ENCODE measurements around the gene TMEM98.

TMEM98 gene

GRCh38 chr17:32964541-32964940 is 36.6 kb downstream of the TMEM98 start:
- no peak for TF ChIP-seq SIN3A (IDR thresholded peaks at IDR 0.05; ENCODE audit: borderline replicate concordance, insufficient read depth, low read length)
- TF ChIP-seq REST (IDR thresholded peaks at IDR 0.05; ENCODE audit: insufficient read depth in 1 of 2, low read depth in 2 of 2, low read length in 2 of 2) = no peak
- no peak for TF ChIP-seq FOXP2 (optimal IDR thresholded peaks at IDR 0.05; ENCODE audit: borderline replicate concordance, extremely low read depth, extremely low read length, insufficient read depth)
- no peak for TF ChIP-seq TAF1 (IDR thresholded peaks at IDR 0.05; ENCODE audit: borderline replicate concordance, insufficient read depth, low read length)
- TF ChIP-seq POLR2AphosphoS5 (IDR thresholded peaks at IDR 0.05; ENCODE audit: low read depth, low read length) = no peak

- TF ChIP-seq TAF1 (IDR thresholded peaks at IDR 0.05; ENCODE audit: borderline replicate concordance, insufficient read depth, low read length) (no peak), POLR2AphosphoS5 (IDR thresholded peaks at IDR 0.05; ENCODE audit: low read depth, low read length) (no peak), FOXP2 (optimal IDR thresholded peaks at IDR 0.05; ENCODE audit: borderline replicate concordance, extremely low read depth, extremely low read length, insufficient read depth) (no peak), REST (IDR thresholded peaks at IDR 0.05; ENCODE audit: insufficient read depth in 1 of 2, low read depth in 2 of 2, low read length in 2 of 2) (no peak), SIN3A (IDR thresholded peaks at IDR 0.05; ENCODE audit: borderline replicate concordance, insufficient read depth, low read length) (no peak)
Observed at GRCh38 chr17:32970281-32970680, 42.3 kb downstream of the TMEM98 start.

GRCh38 chr17:32971171-32971570 is 43.2 kb downstream of the TMEM98 start:
- no peak for TF ChIP-seq POLR2AphosphoS5 (IDR thresholded peaks at IDR 0.05; ENCODE audit: low read depth, low read length)
- TF ChIP-seq SIN3A (IDR thresholded peaks at IDR 0.05; ENCODE audit: borderline replicate concordance, insufficient read depth, low read length) = no peak

- TF ChIP-seq FOXP2 (optimal IDR thresholded peaks at IDR 0.05; ENCODE audit: borderline replicate concordance, extremely low read depth, extremely low read length, insufficient read depth) = no peak
- TF ChIP-seq SIN3A (IDR thresholded peaks at IDR 0.05; ENCODE audit: borderline replicate concordance, insufficient read depth, low read length) = no peak
- no peak for TF ChIP-seq POLR2AphosphoS5 (IDR thresholded peaks at IDR 0.05; ENCODE audit: low read depth, low read length)
- TF ChIP-seq TAF1 (IDR thresholded peaks at IDR 0.05; ENCODE audit: borderline replicate concordance, insufficient read depth, low read length) = no peak
- no peak for TF ChIP-seq REST (IDR thresholded peaks at IDR 0.05; ENCODE audit: insufficient read depth in 1 of 2, low read depth in 2 of 2, low read length in 2 of 2)
Observed at GRCh38 chr17:32976131-32976530, 48.2 kb downstream of the TMEM98 start.

GRCh38 chr17:32976605-32977004 is 48.7 kb downstream of the TMEM98 start:
- TF ChIP-seq TAF1 (IDR thresholded peaks at IDR 0.05; ENCODE audit: borderline replicate concordance, insufficient read depth, low read length) (no peak), POLR2AphosphoS5 (IDR thresholded peaks at IDR 0.05; ENCODE audit: low read depth, low read length) (no peak), REST (IDR thresholded peaks at IDR 0.05; ENCODE audit: insufficient read depth in 1 of 2, low read depth in 2 of 2, low read length in 2 of 2) (no peak), FOXP2 (optimal IDR thresholded peaks at IDR 0.05; ENCODE audit: borderline replicate concordance, extremely low read depth, extremely low read length, insufficient read depth) (no peak), SIN3A (IDR thresholded peaks at IDR 0.05; ENCODE audit: borderline replicate concordance, insufficient read depth, low read length) (no peak)

Measured in PFSK-1 (cell line).